ENCODE results near the gene DLGAP1.

The DLGAP1 gene

DNA sequence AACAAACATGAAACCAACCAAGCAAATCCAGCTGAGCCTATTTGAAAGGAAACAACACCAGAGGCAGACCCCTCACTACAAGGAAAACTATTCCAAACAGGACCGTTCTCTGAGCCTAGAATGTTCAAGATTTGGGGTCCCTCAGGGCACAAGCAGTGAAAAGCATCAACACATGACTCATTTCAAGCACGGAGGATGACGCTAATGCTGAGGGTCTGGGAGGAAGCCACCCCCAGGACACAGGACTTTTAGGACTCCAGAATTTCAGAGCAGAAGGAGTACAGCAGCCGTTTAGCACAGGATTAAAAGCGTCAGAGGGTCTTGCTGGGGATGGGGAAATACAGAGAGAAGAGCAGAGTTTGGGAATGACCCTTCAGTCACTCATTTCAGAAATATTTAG is 168.9 kb downstream of the DLGAP1 start:
- DNase-seq (ENCODE audit: low read depth) = no peak

DNA sequence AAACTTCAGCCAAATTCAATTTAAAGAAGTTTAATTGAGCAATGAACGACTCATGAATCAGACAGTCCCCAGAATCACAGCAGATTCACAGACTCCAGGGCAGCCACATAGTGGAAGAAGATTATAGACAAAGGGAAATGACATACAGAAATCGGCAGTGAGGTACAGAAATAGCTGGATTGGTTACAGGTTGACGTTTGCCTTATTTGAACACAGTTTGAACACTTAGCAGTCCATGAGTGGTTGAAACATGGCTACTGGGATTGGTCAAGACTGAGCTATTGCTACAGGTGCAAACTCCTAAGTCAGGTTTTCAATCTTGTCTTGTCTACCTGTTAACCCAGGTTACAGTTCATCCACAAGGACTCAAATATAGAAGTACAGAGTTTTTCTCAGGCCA is 169.6 kb downstream of the DLGAP1 start:
- no peak for DNase-seq (ENCODE audit: low read depth)

DNA sequence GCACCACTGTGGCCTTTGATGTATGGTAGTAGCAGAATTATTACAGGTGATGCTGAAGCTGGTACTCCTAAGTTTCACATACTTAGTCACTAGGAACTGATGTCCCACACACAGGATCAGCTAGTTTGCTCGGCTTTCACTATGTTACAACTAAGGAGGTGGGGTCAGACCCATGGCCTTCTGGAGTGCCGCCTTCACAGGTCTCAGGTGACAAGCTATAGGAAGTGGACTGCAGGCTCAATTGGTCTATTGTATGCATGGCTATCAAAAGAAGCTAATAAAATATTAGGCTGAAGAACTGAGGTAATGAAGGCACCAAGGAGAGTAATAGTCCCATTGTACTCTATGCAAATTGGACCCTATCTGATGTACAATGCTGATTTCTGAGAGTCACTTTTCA is 170.6 kb downstream of the DLGAP1 start:
- DNase-seq (ENCODE audit: low read depth) = no peak

DNA sequence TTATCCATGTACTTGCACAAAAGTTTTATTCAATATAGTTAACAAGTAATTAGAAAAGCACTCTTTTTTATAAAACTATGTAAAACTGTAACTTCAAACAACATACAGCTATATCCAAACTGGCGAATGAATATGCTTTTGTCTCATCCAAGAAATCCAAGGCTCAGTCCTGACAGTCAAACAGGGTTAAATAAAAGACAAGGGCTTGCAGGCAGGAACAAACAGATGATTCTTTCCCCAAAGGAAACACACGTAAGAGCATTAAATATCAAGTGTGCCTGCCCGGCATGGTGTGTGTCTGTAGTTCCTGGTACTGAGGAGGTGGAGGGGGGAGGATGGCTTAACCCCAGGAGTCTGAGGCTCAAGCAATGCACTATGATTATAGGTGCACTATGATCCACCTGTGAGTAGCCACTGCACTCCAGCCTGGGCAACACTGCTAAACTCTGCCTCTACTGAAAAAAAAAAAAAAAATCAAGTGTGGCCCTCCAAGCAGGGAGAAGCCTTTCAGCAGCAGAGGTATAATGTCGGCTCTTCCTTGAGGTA is 171.3 kb downstream of the DLGAP1 start:
- DNase-seq (ENCODE audit: low read depth) = no peak

DNA sequence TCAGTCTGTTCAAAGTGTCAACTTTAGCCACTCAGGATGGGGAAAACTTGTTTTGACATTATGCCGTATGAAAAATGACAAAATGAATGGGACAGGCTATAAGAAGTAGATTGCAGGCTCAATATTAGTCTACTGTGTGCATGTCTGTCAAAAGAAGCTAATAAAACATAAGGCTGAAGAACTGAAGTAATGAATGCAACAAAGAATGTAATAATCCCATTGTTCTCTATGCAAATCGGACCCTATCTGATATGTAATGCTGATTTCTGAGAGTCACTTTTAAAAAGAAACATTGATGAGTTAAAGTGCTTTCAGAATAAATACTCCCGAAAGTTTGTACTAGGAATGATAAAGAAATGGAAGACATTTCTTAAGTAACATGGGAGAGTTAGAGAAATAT is 172.2 kb downstream of the DLGAP1 start:
- no peak for DNase-seq (ENCODE audit: low read depth)

DNA sequence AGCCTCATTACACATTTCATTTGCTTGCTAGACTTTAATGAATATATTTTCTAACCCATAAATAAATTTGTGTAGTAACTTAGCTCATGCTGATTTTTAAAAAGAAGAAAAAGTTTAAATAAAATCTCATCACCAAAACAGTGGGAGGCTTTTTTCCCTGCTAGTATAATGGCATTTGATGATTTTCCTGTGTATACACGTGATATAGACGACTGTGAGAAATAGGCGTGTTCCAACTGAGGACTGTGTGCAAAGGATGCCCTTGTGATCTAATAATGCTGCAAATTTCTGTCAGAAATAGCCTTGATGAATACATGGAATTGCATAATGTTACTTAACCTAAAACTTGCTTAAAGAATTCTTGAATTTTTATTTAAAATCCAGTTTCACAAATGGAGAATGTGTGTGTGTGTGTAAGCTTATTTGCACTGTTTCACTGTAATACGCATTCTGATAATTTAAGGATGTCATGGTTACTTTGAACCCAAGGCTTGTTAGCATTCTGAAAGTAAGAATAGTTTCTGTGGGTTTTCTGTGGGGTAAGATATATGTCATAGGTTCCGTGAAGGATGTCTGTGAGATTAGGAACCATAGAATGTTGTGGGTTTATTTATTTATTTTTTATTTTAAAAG is 178.0 kb downstream of the DLGAP1 start:
- DNase-seq (ENCODE audit: low read depth) = no peak

DNA sequence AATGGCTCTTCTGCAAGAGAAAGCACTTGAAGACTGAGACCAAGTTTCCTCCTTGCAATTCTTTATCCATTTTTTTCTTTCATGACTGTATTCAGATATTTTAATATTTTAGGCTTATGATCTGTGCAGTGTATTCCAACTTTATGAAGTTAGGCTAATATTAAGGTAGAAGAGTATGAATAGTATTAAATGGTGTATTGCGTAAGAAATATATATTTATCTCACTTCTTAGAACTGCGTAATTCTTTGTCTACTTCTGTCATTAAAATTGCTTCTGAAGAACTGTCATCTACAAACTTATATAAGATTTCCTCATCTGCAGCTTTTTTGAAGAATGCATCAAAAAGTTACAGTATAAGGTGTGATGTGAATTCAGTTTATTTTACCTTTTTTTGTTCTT is 183.2 kb downstream of the DLGAP1 start:
- DNase-seq (ENCODE audit: low read depth) = no peak

DNA sequence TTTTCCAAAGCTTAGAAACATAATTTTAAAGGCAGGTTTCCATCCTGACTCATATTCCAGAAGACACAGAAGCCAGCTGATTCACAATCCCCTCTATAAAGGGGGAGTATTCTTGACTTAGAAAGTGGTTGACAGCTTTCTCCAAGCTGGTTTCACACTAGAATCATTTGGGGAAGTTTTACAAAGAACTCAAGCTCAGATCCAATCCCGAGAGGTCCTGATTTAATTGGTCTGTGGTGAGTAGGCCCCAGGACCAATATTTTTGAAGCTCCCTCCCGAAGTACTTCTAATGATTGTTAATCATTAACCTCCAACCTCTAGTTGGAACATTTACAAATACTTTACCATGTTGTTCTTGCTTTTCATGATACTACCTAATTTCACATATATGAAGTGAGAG is 184.1 kb downstream of the DLGAP1 start:
- no peak for DNase-seq (ENCODE audit: low read depth)

DNA sequence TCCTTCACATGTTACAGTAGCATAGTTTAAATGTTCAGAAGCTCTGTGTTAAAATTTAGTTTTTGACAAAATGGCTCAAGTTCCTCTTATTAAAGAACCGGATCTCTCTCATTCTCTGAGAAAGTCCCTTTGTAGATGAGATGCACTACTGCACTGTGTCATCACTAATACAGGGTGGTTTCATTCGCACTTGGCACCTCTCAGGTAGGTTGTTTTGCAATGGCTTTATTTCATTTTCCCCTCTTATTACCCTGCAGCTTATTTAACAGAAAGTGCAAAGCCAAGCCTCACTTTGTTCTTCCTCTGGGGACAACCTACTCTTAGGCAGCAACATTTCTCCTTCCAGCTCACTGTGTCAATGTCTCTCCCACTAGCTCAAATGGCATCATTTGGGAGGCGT is 185.1 kb downstream of the DLGAP1 start:
- no peak for DNase-seq (ENCODE audit: low read depth)

DNA sequence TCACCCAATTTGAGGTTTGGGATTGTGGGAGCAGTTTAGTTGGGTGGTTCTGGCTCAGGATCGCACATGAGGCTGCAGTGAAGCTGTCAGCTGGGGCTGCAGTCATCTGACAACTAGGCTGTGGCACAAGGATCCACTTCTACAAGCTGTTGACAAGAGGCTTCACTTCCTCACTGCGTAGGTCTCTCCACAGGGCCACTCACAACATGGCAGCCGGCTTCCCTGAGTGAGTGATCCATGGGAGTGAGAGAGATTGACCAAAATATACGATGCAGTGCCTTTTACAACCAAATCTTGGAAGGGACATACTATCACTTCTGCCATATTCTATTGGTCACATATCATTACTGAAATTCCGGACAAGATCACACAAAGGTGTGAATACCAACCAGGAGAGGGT is 187.5 kb downstream of the DLGAP1 start:
- DNase-seq (ENCODE audit: low read depth) = no peak

DNA sequence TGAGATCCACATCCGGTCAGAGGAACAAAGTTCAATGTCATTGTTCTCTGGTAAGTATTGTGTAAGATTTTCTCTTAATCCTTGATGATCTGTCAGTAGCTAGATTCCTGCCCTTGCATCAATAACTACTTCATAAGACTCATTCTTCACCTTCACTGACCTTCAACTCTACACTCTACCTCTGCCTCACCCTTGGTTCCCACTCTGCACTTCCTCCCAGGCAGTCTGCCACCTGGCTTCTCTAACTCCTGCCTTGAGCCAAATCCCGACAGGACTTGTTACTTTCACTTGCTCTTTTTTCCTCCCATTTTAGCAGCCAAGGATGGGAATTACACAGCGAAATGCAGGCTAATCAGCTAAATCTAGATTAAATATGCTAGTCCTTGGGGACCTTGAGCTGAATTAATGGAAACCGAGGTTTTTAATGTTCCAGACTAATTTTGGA is 190.7 kb downstream of the DLGAP1 start:
- no peak for DNase-seq (ENCODE audit: low read depth)

DNA sequence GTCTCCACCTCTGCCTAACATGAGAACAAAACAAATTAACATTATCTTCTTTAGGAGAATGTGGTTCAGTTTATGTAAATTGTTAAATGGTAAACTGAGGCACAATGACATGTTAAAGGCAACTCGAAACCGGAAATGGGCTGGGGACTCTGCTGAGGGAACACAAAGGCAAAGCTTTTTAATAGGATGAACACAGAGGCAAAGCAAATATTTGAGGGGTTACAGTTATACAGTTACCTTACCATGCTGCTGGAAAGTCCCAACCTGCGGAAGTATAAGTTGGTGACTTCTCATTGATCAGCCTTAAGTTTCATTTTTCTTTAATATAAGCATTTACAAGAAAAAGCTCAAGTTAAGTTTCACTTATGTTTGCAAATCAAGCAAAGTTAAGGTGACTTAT is 195.0 kb downstream of the DLGAP1 start:
- DNase-seq (ENCODE audit: low read depth) = no peak

DNA sequence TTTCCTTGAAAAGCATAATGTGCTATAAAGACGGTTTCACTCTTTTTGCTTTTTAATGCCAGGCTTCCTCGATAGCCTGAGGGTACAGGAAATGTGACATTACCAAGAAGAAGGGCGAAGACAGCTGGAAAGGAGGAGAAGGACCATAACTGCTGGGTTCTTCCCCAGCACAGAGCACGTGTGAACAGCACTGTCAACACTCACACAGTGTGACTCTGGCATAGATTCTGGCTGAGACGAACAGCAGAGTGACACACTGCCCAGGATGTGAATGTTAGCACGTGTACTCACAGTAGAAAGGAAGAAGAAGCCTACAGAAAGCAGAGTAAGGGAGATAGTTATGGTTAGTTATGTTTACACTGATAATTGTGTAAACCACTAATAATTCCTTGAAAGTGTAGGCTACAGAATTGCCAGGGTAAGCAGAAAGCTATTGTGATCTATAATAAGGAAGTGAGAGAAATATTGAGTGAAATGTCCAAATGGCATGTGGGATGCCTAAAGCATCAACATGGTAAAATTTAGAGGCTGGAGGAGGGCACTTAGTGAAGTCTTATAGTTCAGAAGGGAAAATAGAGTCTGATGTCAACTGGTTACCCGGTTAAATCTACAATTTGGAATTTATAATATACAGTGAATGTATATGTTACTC is 198.2 kb downstream of the DLGAP1 start:
- DNase-seq (ENCODE audit: low read depth) = no peak

DNA sequence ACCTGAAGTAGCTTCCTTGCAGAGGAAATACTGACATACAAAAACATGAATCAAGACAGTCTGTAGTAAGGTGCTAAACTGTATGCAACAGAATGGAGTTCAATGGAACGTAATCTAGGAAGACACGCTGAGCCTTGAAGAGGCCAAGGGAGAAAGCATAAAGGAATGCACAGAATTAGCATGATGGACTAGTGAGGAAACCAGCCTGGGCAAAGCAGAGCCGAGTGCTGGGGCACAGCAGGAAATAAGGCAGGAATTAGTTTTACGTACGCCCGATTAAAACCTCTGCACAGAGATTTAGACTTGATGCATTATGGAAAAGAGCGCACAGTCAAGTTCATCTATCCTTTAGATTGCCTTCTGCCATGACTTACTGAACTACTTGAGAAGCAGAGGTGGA is 200.3 kb downstream of the DLGAP1 start:
- no peak for DNase-seq (ENCODE audit: low read depth)

DNA sequence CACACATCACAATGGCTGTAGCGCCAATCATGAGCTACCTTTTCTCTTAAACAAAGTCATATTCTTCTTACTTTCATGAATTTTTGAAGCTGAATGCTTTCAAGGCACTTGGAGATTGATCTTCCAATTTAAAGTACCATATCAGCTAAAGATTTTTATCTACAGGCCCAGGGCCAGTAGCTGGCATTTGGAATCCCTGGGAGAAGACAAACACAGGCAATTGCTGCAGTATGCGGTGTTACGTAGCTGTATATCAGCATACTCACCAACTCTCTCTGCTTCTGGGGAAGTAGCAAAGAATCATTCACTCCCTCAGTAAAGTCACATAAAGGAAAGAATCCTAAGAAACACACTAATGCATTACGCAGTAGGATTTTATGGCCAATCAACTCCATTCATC is 202.3 kb downstream of the DLGAP1 start:
- DNase-seq (ENCODE audit: low read depth) = no peak

DNA sequence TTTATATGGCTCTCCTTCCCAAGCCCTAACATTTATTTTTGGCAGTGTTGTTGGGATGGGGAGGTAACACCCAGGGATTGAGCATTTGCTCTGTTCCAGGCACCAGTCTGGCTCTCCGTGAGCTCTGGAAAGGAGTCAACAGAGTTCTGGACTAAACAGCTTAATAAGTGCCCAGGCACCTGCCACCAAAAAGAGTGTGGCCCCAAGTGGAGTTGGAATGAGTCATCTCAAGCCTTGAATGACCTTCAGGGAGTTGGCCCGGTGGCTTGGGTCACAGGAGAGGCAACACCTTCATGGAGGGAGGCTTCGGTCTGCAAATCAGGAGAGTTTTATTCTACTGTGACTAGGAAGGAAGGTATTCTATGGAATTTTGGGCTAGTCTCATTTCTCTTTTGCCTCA is 203.2 kb downstream of the DLGAP1 start:
- no peak for DNase-seq (ENCODE audit: low read depth)

DNA sequence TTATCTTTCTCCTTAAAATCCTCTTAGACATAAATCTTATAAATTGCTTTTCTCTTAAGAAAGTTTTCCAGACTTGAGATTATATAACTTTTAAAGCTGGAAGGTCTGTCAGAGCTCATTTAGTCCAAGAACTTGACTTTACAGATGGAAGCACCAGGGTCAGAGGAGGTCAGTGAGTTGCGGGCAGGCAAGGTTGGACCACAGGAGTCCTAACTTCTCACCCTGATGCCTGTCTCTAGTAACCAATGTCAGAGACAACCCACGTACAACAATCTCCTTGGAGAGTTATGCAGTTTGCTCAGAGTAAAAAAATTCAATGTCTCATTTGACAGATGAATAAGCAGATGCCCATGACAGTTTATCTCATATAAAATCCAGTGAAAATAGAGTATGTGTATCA is 203.9 kb downstream of the DLGAP1 start:
- no peak for DNase-seq (ENCODE audit: low read depth)

DNA sequence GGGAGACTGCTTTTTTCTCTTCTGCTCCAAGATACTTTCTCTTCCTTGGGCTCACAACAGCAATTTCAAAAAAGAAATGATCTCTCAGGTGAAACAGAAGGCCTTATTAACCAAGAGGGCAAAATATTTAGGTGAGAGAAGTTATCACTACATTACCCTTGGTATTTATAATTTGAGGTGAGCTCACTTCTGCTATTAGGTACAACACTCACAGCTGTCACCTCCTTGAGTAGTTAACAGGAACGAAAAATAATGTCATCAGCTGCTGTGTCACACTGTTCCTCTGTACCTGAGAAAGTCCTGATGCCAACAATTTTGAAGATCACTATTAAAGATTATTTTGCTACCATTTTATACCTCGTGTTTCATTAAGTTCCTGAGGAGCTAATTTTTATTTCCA is 205.0 kb downstream of the DLGAP1 start:
- no peak for DNase-seq (ENCODE audit: low read depth)

DNA sequence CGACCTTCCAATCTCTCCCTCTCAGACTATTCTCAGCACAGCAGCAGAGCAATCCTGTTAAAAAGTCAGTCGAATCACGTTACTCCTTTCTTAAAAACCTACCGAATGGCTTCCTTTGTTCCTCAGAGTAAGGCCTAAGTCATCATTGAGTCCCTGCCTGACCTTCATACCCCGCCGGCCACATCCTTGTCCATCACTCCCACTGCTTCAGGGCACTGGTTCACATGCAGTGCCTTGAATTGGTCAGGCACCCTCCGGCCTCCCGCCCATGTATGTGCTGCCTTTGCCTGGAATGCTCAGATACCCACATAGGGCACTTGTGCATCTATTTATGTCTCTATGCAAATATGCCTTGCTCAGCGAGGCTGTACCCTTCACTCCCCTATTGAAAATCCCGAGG is 206.4 kb downstream of the DLGAP1 start:
- no peak for DNase-seq (ENCODE audit: low read depth)

DNA sequence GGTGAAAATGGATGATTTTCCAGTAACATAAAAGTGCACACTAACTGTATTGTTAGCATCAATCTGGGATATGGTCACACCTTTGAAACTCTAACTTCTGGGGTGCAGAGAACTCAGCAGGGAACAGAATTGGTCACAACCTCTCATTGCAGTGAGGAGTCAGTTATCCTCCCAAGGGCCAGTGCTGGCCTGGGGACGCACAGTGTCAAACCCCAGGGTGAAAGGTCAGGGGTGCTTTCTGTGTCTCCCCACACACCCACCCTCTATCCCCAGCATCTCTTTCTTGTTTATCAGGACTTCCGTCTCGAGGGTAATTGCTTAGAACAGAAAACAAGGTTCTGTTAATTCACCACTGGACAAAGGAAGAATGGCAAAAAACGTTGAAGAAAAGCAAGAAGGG is 208.7 kb downstream of the DLGAP1 start:
- no peak for DNase-seq (ENCODE audit: low read depth)

DNA sequence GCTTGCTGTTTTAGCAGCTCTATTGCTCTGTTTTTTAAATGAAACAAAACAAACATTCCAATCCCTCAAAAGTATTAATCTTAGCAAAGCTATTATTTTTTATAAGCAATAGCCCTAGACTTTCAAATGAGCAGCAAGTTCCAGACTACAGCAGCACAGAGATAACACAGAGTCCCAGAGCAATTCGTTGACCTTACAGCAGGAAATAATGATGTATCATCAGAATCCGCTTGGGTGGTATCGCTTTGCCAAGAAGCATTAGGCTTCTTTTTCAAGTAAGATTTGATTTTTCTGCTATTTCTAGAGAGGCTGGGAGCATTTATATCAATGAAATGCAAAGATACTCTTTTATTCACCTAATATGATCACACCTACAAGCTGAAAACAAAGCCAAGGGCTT is 209.7 kb downstream of the DLGAP1 start:
- no peak for DNase-seq (ENCODE audit: low read depth)

DNA sequence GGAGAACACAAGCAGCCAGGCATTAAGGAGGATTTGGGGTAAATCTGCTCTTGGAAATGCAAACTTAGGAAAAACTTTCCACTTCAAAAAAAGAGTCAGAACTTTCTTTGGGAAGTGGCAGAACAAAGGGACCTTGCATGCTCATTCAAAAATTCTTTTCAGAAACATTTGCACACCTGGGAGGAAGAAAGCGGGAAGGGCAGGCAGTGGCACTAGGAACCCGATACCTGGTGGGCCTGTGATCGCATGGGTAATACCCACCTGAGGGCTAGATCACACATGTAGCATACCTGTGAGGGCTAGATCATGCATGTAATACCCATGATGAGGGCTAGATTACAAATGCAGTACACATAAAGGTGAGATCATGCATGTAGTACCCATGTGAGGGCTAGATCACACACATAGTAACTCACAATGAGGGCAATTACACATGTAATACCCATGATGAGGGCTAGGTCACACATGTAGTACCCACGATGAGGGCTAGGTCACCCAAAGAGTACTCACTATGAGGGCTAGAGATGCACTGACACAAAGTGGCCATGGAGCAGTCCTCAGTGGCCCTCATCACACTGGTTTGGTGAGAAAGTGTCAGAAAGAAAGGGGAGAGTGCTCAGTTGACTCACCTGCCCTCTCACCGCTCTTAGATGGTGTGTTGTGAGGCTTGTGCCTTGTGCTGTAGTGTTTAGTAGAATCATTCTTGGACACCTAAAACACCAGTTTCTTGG is 212.5 kb downstream of the DLGAP1 start:
- no peak for DNase-seq (ENCODE audit: low read depth)

DNA sequence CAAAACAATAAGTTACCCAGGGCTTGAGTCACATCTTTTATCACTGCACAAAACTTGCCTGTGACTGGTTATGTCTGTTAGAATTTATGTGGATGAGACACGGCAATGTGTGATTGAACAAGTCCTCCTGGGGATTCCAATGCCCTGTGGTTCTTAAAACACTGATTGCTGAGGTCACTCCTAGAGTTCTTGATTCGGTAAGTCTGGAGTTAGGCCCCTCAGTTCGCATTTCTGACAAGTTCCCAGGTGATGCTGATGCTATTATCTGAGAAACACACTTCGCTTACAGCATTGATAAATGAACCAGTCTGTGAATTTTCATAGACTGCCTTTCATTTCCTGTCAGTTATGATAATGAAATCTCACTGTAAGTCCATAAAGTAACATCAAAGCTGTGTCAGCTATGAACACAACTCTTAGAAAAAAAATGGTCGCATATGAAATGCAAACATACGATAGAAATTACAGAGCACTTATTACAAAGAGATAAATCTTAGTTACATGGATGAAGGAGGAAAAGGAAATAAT is 214.0 kb downstream of the DLGAP1 start:
- DNase-seq (ENCODE audit: low read depth) = no peak

All from amniotic epithelial cell (primary cell).